Bone marrow (tissue), 2 donors: Measurements from ENCODE around the gene MYOD1.

Source experiments
- DNase-seq, 2 donors: peaks; one replicate each; lab custom pipeline; 2025; lab: John Stamatoyannopoulos, UW

MYOD1 gene

GRCh38 chr11:17750013-17750800, 30.8 kb downstream of the MYOD1 start:
- no peak for DNase-seq

- no peak for DNase-seq
Observed at GRCh38 chr11:17750801-17751165, 31.4 kb downstream of the MYOD1 start.

DNA sequence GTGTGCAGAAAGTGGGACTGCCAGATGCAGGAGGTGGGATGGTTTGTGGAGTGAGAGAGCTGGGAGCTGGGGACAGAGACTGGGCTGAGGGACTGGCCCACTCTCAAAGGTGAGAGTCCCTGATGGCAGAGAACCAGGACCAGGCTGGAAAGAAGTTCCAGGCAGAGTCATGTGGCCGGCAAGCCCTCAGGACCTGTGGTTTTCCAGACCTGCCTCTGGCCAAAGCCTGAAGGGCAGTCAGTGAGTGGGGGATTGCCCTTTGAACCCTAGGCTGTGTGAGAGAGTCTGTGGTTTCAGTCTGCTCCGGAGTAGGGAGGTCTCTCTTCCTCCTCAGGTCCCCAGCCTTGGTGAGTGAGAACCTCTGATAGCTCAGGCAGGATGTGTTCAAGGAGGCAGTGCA, 32.2 kb downstream of the MYOD1 start:
- DNase-seq, result no peak

DNA sequence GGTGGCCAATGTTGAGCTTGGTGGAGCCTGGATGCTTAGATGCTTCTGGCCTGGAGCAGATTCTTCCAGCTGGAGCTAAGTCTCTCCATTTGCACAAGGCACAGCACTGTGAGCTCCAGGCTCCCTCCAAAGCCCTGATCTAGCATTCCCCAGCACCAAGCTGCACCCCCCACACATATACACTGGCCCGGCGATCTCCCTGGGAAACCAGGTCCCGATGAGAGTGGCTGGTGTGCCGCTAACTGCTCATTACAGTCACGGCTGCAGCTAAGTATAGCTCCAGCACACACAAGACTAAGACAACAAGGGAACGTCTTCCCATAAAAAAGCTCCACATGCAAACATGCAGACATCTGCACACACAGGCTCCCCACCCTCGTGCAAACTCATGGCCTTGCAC, 32.8 kb downstream of the MYOD1 start:
- DNase-seq, result no peak

- DNase-seq, result no peak
Observed at GRCh38 chr11:17753153-17753552, 33.8 kb downstream of the MYOD1 start.

GRCh38 chr11:17753641-17754040, 34.3 kb downstream of the MYOD1 start:
- no peak for DNase-seq

DNA sequence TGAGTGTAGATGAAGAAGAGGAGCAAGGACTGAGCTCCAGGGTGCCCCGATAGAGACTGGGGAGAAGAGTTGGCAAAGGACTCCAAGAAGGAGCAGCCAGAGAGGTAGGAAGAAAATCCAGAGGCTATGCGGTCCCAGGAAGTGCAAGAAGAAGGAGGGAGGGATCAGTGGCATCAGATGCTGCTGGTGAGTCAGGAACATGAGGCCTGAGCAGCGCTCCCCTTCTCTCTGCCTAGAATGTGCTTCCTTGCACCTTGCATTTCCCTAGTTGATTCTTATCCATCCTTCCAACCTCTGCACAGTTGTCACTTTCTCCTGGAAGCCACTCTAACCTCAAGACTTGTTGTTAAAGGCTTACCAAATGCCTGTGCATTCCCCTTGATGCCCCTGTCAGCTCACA, 36.5 kb downstream of the MYOD1 start:
- no peak for DNase-seq

GRCh38 chr11:17760102-17761029, 41.0 kb downstream of the MYOD1 start:
- no peak for DNase-seq

DNA sequence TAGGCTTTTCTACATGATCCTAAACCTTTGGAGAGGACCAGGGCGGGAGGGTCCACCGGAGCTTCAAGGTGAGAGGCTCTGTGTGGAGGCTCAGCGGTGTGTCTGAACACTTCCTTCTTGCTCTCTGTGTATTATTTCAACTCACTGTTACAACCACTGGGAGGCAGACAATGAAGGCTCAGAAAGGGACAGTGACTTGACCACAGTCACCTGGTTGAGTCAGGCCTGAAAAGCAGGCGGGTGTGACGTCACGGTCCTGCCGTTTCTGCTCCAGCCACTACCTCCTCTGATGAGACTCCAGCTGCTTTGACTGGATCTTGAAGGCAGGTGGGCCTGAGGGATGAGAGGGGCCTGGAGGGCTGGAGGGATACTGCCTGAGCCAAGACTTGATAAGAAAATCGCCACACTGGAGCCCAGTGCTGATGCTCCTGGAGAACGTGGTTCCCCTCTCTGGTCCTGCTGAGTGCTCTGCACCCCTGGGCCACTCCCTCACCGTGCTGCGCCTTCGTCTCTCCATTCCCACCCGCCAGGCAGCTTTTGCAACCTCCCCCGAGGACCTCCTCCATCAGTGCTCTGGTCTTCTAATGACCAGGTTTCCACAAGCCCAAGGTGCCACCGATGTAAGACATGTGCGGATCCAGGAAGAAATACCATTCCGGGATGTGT, 43.1 kb downstream of the MYOD1 start:
- no peak for DNase-seq

DNA sequence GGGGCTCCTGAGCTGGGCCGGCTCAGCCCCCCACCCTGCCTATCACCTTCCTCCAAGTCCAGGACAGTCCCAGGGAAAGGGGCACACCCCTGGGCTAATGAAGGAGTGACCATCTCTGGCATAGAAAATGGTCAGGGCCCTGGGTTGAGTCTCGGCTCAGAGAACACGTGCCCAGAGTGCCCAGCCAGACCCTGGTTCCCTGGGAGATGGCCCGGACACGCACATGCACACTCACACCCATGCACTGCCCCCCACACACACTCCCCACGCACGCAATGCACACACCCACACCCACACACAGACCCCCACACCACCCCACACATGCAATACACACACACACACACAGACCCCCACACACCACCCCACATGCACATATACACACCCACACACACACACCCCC, 43.9 kb downstream of the MYOD1 start:
- no peak for DNase-seq

DNA sequence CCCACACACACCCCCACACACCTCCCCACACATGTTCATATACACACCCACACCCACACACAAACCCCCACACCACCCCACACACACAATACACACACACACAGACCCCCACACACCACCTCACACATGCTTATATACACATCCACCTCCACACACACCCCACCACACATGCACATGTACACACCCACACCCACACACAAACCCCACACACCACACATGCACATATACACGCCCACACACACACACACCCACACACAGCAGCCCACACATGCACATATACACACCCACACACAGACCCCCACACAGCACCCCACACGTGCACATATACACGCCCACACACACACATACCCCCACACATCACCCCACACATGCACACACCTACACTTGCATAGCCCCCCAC, 44.3 kb downstream of the MYOD1 start:
- no peak for DNase-seq

GRCh38 chr11:17764446-17765218, 45.3 kb downstream of the MYOD1 start:
- DNase-seq, result no peak

DNA sequence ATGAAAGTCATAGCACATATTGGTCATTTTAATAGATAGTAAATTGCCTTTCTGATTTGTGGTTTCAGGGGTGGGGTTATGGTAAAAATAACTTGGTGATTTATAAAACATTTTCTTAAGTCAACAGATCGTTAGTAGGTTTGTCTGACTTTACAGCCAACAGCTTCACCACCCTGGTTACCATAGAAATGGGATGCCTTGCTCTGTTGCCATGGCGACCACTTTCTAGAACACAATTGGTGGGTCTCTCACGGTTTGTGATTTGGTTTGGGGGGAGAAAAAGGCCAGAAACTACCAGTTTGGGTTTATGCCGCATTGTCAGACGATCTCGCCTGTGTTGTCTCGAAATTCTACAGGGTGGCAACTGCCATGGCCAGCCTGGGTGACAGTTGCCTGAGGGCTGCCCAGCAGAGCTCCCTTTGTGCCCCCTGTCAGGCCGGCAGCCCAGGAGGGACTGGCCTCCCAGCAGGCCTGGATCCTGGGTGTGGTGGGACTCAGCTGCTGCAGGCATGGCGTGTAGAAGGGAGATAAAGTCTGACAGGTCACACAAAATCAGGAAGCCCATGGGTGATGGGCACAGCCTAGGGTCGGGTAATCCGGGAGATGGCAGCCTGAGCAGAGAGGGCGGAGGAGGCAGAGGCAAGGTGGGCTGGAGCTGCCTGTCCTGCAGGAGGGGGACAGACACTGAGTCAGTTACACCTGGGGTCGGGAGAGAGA, 46.1 kb downstream of the MYOD1 start:
- no peak for DNase-seq

- no peak for DNase-seq
Observed at GRCh38 chr11:17766073-17766359, 46.6 kb downstream of the MYOD1 start.

DNA sequence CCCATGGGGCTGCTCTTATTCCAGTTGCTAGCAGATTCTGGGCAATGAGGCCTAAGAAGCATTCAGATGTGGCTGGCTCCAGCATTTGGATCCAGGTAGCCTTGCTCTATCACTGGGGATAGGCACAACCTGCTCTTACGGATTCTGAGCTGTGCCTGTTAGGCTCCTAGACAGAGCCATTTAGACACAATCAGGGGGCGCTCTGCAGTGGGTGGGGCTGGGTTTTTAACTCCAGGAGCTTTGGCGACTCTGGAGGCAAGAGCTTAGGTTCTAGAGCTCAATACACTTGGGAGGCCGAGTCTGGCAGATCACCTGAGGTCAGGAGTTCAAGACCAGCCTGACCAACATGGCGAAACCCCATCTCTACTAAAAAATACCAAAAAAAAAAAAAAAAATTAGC, 47.2 kb downstream of the MYOD1 start:
- no peak for DNase-seq

DNA sequence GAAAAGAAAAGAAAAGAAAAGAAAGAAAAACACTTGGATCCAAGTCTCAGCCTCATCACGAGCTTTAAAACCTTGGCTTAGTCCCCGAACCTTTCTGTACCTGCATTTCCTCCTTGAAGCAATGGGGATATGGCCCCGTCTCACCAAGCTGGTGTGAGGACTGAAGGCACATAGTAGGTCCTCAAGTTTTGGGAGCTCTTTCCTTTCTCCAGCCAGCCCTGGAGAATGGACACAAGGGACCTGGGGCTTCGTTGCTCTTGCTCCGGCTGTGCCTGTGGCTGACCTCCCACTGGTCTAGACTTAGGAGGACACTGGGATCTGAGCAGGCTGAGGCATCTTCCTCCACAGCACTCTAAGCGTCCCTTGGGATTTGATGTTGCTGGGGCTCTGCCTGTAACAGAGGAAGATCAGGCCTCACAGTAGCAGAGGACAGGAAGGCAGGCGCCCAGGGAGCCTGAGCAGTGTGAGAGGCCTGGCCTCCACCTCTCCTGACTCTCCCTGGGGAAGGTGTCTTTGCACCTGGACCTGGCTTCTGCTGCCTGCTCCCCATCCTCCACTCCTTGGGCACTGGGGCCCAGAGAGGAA, 48.0 kb downstream of the MYOD1 start:
- no peak for DNase-seq

GRCh38 chr11:17767914-17768313, 48.5 kb downstream of the MYOD1 start:
- no peak for DNase-seq

DNA sequence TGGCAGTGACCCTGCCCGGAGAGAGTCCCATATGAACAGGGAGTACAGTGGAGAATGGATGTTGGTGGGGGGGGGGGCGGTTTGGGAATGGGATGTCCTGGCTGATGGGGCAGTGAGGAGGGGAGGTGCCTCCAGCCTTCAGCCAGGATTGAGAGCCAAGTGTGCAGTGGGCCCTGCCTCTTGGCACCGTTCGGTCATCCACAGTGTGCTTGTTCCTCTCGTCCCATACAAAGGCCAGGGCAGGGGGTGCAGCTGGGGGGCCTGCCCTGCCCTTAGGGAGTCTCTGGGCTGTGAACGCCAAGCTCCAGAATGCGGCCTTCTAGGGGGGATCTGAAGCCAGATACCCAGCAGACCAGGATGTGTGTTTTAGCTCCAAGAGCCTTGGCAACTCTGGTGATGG, 49.2 kb downstream of the MYOD1 start:
- DNase-seq, result no peak

- no peak for DNase-seq
Observed at GRCh38 chr11:17769218-17769617, 49.8 kb downstream of the MYOD1 start.

GRCh38 chr11:17770048-17770652, 50.8 kb downstream of the MYOD1 start:
- DNase-seq, result no peak

- no peak for DNase-seq
Observed at GRCh38 chr11:17770917-17771316, 51.5 kb downstream of the MYOD1 start.
